ENCODE data around the gene RAX2.

DNA sequence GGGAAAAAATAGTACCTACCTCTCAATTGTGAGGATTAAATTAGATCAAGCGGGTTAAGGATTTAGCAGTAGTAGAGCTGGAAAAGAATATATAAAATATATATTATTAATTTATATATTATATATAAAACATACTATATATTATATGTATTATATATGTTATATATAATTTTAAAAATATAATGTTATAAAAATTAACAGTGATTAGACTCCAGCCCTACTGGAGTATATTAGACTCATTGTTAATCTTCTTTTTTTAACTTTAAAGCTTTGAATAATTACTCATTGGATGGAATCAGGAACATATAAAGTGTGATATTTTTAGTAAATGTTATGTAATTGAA lies 9.9 kb downstream of the RAX2 start:
- TF ChIP-seq EZH2 (IDR thresholded peaks at IDR 0.05; ENCODE audit: low read depth): no peak
- TF ChIP-seq, protein P1, sequence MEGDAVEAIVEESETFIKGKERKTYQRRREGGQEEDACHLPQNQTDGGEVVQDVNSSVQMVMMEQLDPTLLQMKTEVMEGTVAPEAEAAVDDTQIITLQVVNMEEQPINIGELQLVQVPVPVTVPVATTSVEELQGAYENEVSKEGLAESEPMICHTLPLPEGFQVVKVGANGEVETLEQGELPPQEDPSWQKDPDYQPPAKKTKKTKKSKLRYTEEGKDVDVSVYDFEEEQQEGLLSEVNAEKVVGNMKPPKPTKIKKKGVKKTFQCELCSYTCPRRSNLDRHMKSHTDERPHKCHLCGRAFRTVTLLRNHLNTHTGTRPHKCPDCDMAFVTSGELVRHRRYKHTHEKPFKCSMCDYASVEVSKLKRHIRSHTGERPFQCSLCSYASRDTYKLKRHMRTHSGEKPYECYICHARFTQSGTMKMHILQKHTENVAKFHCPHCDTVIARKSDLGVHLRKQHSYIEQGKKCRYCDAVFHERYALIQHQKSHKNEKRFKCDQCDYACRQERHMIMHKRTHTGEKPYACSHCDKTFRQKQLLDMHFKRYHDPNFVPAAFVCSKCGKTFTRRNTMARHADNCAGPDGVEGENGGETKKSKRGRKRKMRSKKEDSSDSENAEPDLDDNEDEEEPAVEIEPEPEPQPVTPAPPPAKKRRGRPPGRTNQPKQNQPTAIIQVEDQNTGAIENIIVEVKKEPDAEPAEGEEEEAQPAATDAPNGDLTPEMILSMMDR (conservative IDR thresholded peaks at IDR 0.05): no peak
